ENCODE data around the gene SORCS3. TPM values are rescaled to one million over a fixed set of nuclear protein-coding genes. Genes with fewer than 3 reads are reported as not detected.

SORCS3 gene
- total and polyA plus RNA-seq, 2 donors (not counting 1 experiment from before 2014, with no cell fraction given), result not detected

DNA sequence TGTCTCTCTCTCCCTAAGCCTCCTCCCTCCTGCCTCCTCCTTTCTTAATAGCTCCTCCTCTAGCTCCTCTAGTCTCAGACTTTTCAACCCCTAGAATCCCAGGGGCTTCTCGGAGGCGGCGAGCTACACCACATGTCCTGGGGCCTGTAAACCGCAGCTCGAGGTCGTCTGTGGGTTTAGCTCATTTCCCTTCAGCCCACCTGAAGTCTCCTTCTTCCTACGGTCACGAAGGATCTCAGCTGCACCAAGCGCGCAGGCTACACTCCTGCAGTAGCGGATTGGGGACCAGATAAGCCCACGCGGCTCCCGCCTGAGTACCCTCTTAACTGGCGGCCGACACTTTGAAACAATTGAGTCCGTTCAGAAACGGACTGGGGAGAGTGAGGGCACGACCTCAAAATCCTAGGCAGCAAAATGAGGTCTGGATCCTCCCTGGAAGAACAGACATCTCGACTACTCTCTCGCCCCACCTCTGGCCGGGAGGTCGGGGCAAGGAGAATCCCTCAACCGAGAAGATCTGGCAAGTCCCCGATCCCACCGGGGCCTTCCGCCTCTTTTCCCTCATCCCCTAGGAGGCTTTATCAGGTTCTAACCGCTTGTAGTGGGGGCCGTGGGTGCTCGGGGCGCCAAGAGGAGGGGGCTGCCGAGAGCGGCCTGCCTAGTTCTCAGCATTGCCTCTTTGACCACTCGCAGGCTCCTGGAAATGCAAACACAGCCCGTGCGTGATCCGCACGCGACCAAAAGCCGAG lies 1.3 kb upstream of the SORCS3 start:
- Histone ChIP-seq H3K9me3 (ENCODE audit: control extremely low read depth in 1 of 3, control insufficient read depth in 2 of 3, insufficient read depth in 1 of 3, low read length in 2 of 3) (peaks cover 0 to 10% (median 0%) of the 10 kb centered on the region in 3 donors), H2AFZ (ENCODE audit: insufficient read depth, low read depth, low read length, poor library complexity, severe bottlenecking) (no peak overlapping the region), H4K20me1 (ENCODE audit: control insufficient read depth, insufficient read depth, low read length, poor library complexity, severe bottlenecking) (no peaks in the 10 kb centered on the region), H3K79me2 (ENCODE audit: control insufficient read depth, insufficient read depth, low read length) (no peaks in the 10 kb centered on the region), H3K27me3 (replicated peaks in 1 of 4; ENCODE audit: control extremely low read depth in 1 of 4, control insufficient read depth in 3 of 4, insufficient read depth in 4 of 4, low read length in 3 of 4) (peaks cover 0 to 40% (median 12%) of the 10 kb centered on the region in 4 experiments), H3K27ac (ENCODE audit: low read length in 2 of 2) (no peak overlapping the region), H3K4me3 (ENCODE audit: control extremely low read depth in 1 of 5, extremely low read depth in 1 of 5, insufficient read depth in 1 of 5, low read depth in 2 of 5, low read length in 4 of 5) (no peak overlapping the region), H3K9ac (ENCODE audit: low read length) (no peak overlapping the region), H3K4me1 (ENCODE audit: control insufficient read depth in 2 of 2, insufficient read depth in 2 of 2, low read length in 2 of 2) (no peaks in the 10 kb centered on the region), H3K36me3 (replicated peaks in 1 of 2; ENCODE audit: control extremely low read depth in 1 of 2, control insufficient read depth in 1 of 2, extremely low read depth in 1 of 2, insufficient read depth in 2 of 2, low read length in 1 of 2) (no peaks in the 10 kb centered on the region), H3K4me2 (replicated peaks; ENCODE audit: low read depth, low read length, poor library complexity, severe bottlenecking) (no peak overlapping the region)
- CTCF ChIA-PET, result no interaction called here
- ATAC-seq (ENCODE audit: low read depth), result no peak
- intact Hi-C loops (cut with micrococcal nuclease), result no loop called here
- peaks cover 65% of the 10 kb centered on the region for H3K27me3 Mint-ChIP-seq
- H3K4me1 Mint-ChIP-seq, result no peaks in the 10 kb centered on the region
- H3K27ac Mint-ChIP-seq, result no peak overlapping the region
- no peak for DNase-seq
- TF ChIP-seq, protein P1, sequence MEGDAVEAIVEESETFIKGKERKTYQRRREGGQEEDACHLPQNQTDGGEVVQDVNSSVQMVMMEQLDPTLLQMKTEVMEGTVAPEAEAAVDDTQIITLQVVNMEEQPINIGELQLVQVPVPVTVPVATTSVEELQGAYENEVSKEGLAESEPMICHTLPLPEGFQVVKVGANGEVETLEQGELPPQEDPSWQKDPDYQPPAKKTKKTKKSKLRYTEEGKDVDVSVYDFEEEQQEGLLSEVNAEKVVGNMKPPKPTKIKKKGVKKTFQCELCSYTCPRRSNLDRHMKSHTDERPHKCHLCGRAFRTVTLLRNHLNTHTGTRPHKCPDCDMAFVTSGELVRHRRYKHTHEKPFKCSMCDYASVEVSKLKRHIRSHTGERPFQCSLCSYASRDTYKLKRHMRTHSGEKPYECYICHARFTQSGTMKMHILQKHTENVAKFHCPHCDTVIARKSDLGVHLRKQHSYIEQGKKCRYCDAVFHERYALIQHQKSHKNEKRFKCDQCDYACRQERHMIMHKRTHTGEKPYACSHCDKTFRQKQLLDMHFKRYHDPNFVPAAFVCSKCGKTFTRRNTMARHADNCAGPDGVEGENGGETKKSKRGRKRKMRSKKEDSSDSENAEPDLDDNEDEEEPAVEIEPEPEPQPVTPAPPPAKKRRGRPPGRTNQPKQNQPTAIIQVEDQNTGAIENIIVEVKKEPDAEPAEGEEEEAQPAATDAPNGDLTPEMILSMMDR (IDR thresholded peaks at IDR 0.05), result no peak
- no peak for TF ChIP-seq EZH2 (IDR thresholded peaks at IDR 0.05; ENCODE audit: borderline replicate concordance, insufficient read depth, low read depth, low read length, poor library complexity, severe bottlenecking)
- H3K9me3 Mint-ChIP-seq (ENCODE audit: insufficient read depth), result no peaks in the 10 kb centered on the region
- POLR2A ChIA-PET, result no interaction called here
- no peak overlapping the region for H3K4me3 Mint-ChIP-seq
- 7% methylated on average over 38 of the region's 40 CpGs for WGBS (ENCODE audit: insufficient coverage)

DNA sequence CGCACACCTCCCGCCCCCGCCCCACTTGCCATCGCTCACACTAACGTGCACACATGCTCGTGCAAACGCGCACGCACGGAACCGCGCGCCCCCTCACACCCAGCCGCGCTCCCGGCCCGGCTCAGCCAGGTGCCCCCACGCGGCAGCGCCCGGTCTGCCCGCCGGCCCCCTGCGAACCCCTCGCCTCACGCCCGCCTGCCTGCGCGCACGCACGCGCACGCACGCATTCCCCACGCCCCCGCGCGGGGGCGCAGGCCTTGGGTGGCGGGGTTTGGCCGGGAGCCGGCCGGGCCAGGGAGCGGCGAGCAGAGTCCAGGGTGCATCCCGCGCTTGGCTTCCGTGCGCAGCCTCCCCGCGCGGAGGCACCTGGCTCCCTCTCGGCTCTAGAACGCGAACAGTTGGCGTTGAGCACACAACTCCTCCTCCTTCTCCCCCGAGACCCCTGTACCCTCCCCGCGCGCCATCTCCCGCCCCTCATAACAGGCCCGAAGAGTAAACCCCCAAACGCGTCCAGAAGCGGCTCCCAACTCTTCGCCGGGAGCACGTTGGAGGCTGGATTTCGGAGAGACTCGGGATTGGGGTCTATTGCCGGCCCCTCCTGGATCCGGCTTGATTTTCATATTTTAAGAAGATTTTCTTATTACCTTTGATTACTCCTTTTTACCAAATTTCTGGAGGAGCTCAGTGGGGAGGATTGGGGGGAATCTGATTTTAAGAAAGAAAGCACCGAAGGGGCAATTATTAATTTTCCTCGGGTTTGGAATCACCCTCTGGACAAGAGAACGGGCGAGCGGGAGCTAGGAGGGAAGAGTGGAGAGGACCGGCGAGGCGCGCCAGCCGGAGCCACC lies 527 bp upstream of the SORCS3 start:
- Histone ChIP-seq H3K27ac (ENCODE audit: low read length in 2 of 2) (no peak overlapping the region), H3K36me3 (replicated peaks in 1 of 2; ENCODE audit: control extremely low read depth in 1 of 2, control insufficient read depth in 1 of 2, extremely low read depth in 1 of 2, insufficient read depth in 2 of 2, low read length in 1 of 2) (no peaks in the 10 kb centered on the region), H3K79me2 (ENCODE audit: control insufficient read depth, insufficient read depth, low read length) (no peaks in the 10 kb centered on the region), H3K4me1 (ENCODE audit: control insufficient read depth in 2 of 2, insufficient read depth in 2 of 2, low read length in 2 of 2) (no peaks in the 10 kb centered on the region), H3K4me3 (ENCODE audit: control extremely low read depth in 1 of 5, extremely low read depth in 1 of 5, insufficient read depth in 1 of 5, low read depth in 2 of 5, low read length in 4 of 5) (no peak overlapping the region), H3K9me3 (ENCODE audit: control extremely low read depth in 1 of 3, control insufficient read depth in 2 of 3, insufficient read depth in 1 of 3, low read length in 2 of 3) (peaks cover 0 to 10% (median 0%) of the 10 kb centered on the region in 3 donors), H2AFZ (ENCODE audit: insufficient read depth, low read depth, low read length, poor library complexity, severe bottlenecking) (no peak overlapping the region), H3K4me2 (replicated peaks; ENCODE audit: low read depth, low read length, poor library complexity, severe bottlenecking) (no peak overlapping the region), H3K9ac (ENCODE audit: low read length) (no peak overlapping the region), H3K27me3 (replicated peaks in 1 of 4; ENCODE audit: control extremely low read depth in 1 of 4, control insufficient read depth in 3 of 4, insufficient read depth in 4 of 4, low read length in 3 of 4) (peaks cover 0 to 43% (median 12%) of the 10 kb centered on the region in 4 experiments), H4K20me1 (ENCODE audit: control insufficient read depth, insufficient read depth, low read length, poor library complexity, severe bottlenecking) (no peaks in the 10 kb centered on the region)
- Mint-ChIP-seq H3K27ac (no peak overlapping the region), H3K27me3 (peaks cover 63% of the 10 kb centered on the region), H3K9me3 (ENCODE audit: insufficient read depth) (no peaks in the 10 kb centered on the region), H3K4me3 (no peak overlapping the region), H3K4me1 (no peaks in the 10 kb centered on the region)
- DNase-seq (no peak), ATAC-seq (ENCODE audit: low read depth) (no peak)
- ChIA-PET POLR2A (no interaction called here), CTCF (no interaction called here)
- intact Hi-C loops (cut with micrococcal nuclease), result no loop called here
- 5% methylated on average over 73 of the region's 82 CpGs for WGBS (ENCODE audit: insufficient coverage)
- TF ChIP-seq, protein P1 (IDR thresholded peaks at IDR 0.05), result no peak
- TF ChIP-seq EZH2 (IDR thresholded peaks at IDR 0.05; ENCODE audit: borderline replicate concordance, insufficient read depth, low read depth, low read length, poor library complexity, severe bottlenecking), result no peak

Data from B cell (primary cell).